Activated CD4-positive, alpha-beta T cell treated with anti-CD3 and anti-CD28 coated beads, Interleukin-2, amount 50 U/mL, for 48 hours (primary cell): ENCODE results near the gene SH3BP1.
A peak's percentile ranks its signal among the peaks of the same experiment; 100 is the strongest.

Experiments
- DNase-seq, 2 experiments: peaks; one replicate each; pipeline ENCODE4 v3.0.0-alpha.2; 2020

SH3BP1 gene

DNA sequence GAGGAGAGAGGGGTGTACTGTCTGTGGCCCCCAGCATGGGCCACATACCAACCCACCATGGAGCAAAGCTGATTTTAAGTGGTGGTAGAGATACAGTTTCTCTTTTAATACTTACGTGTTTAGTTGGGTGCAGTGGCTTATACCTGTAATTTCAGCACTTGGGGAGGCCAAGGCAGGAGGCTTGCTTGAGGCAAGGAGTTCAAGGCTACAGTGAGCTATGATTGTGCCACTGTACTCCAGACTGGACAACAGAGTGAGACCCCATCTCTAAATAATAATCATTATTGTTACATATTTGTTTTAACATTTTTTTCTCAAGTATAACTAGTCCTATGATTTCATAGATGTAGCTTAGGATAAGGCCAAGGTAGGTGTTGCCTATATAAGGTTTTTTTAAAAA lies 22.0 kb upstream of the SH3BP1 start:
- no peak for DNase-seq

DNA sequence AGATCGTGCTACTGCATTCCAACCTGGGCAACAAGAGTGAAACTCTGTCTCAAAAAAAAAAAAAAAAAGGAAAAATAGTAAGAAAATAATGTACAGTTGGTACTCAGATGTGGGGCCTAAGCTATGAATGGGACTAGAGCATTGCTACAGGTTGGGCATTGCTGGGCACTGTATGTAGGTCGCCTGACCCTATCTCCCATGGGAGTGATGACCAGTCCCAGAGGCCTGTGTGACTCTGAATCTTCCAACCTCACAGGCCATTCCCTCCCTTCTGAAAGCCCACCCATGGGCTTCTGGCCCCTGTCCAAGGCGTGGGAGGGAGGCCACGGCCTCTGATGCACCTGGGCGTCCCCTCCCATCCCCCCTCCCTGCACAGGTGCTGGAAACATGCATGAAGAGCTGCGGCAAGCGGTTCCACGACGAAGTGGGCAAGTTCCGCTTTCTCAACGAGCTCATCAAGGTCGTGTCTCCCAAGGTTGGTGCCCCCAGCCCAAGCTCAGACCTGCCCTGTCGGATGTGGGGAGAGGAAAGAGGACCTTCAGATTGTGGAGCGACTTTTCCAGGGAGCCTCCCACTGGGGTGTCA lies 21.3 kb upstream of the SH3BP1 start:
- DNase-seq = no peak

DNA sequence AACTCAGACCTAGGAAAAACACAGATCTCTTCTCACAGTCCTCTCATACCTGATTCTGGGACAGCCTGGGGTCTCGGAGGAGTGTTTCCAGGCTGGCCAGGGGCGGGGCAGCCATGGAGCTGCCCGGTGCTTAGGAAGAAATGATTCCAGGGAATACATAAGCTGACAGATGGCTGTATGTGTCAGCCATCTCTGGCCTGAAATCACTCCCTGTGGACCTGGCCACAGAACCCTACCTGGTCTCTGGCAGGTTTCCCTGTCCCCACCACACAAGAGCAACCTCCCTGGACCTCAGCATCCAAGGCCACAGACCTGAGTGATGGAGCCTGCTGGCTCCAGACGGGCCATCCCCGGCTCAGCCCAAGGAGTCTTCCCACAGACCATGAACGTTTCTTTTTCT lies 20.8 kb upstream of the SH3BP1 start:
- no peak for DNase-seq

DNA sequence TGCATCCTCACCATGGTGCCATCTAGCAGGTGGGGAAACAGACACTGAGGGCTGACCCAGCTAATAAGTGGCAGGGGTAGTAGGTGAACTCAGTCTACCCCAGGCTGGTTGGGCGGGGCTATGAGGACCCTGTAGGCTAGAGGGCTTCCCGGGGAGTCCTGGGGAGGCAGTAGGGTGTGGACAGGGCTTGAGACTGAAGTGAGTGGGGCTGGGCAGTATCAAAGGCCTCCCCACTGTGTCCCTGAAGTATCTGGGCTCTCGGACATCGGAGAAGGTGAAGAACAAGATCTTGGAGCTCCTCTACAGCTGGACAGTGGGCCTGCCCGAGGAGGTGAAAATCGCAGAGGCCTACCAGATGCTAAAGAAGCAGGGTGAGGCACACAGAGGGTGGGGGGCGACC lies 19.5 kb upstream of the SH3BP1 start:
- DNase-seq = no peak

DNA sequence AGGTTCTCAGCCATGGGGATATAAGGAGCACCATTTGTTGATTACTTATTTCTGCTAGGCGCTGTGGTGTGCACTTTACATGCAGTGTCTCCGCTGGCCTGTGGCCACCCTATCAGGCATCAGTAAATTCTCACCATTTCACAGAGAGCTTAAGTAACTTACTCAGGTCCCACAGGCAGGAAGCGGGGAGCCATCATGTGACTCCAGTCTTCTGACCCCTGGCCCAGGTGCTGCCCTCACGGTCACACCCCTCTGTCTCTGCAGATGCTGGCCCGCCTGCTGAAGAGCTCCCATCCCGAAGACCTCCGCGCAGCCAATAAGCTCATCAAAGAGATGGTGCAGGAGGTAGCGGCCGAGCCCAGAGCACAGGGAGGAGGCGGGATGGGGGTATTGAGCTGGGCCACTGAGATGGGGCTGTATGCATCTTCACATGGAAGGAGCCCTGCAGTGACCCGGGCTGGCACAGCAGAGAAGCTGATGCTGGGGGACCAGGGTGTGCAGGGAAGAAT lies 18.1 kb upstream of the SH3BP1 start:
- no peak for DNase-seq

DNA sequence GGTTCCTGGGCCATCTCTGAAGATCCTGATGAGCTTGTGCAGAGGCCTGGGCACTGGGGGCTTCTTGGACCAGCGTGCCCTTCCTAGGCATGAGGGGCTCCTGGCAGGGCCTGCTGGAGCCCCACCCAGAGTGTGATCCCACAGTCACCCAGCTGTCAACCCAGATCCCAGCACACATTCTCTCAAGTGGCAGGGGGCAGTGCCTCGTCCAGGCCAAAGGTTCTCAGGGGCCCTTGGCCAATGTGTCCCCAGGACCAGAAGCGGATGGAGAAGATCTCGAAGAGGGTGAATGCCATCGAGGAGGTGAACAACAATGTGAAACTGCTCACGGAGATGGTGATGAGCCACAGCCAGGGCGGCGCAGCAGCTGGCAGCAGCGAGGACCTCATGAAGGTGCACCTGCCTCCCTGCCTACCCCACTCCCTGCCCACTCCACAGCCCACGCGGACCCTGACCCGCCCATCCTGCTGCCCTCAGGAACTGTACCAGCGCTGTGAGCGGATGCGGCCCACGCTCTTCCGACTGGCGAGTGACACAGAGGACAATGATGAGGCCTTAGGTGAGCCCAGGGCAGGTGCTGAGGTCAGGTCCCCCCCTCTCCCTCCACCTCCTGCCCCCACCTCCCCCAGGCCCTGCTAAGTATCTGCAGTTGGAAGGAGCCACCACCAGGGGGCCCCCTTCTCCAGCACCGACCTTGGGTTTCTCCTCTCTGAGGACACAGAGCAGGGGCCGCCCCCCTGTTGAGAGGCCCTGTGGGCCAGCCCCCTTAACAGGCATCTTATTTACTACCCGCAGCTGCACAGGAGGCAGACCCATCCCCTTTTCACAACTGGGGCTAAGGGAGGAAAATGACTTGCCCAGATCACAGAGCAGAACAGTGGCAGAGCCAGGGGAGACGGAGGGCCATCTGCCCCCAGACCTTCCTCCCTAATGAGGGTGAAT lies 16.1 kb upstream of the SH3BP1 start:
- DNase-seq = peak; percentile 79 to 83

DNA sequence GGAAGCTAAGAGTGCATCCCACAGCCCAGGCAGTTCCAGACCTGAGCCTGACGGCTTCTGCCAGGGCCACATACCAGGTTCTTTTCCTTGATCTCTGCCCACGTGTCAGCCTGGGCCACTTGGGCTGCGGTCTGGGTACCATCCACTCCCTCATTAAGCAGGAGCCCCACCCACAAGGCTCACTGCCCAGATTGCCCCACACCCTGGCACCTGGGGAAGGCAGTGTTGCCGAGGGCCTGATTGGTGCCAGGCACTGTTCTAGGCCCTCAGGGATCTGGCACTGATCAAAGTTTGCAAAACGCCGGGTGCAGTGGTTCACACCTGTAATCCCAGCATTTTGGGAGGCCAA lies 15.5 kb upstream of the SH3BP1 start:
- no peak for DNase-seq

DNA sequence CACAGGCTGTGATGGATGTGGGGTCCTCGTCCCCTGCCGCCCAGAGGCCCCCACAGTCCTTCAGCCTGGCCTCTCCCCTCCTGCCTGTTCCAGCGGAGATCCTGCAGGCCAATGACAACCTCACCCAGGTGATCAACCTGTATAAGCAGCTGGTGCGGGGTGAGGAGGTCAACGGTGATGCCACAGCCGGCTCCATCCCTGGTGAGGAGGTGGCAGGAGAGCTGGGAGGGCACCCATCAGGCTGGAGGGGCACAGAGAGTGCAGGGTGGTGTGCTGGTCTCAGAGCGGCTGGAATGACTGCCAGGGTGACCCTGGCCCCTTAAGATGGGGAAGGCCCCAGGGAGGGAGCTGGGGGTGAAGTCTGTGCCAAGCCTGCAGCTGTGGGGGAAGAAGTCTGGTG lies 14.6 kb upstream of the SH3BP1 start:
- DNase-seq = no peak

DNA sequence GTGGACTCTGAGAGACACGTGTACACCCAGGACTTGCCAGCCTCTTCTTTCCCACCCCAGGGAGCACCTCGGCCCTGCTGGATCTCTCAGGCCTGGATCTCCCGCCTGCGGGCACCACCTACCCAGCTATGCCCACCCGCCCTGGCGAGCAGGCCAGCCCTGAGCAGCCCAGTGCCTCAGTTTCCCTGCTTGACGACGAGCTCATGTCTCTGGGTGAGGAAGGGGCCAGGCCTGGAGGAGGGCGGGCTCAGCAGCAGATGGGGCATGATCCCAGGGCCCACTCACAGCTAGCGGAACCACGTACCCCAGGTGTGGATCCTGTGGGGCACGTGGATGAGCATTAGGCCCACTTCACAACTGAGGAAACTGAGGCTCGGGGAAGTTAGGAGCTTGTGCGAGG lies 13.7 kb upstream of the SH3BP1 start:
- no peak for DNase-seq

DNA sequence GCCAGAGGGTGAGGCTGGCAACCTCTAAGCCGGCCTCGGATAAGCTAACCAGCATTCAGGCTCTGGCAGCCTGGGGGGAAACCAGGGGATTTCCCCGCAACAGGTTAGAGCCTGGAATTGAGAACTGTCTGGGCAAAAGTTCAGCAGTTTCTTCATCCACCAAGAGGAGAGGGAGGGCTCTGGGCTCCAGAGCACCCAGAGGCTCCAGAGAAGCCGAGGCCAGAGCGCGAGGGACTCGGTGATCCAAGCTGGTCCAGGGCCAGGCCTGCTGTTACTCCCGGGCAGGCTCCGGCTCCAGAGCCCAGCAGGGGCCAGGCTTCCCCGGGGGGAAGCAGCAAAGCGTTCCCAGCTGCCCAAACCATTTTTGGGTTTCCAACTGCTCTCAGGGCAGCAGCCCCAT lies 13.3 kb upstream of the SH3BP1 start:
- no peak for DNase-seq

DNA sequence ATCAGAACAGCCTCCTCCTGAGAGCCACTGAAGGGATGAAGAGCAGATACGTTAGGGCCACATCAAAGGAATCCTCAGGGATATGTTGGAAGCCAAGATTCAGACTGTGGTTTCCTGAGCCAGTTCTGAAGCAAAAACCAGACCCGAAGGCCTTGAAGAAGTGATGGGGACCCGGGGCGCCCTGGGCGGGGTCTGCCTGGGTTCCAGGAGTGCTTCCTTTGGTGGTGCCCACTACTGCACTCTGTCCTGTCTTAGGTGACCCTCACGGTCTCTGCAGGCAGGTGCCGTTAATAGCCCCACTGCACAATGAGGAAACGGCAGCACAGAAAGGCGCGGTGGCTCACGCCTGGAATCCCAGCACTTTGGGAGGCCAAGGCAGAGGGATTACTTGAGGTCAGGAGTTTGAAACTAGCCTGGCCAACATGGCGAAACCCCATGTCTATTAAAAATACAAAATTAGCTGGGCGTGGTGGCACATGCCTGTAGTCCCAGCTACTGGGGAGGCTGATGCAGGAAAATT lies 12.9 kb upstream of the SH3BP1 start:
- no peak for DNase-seq

DNA sequence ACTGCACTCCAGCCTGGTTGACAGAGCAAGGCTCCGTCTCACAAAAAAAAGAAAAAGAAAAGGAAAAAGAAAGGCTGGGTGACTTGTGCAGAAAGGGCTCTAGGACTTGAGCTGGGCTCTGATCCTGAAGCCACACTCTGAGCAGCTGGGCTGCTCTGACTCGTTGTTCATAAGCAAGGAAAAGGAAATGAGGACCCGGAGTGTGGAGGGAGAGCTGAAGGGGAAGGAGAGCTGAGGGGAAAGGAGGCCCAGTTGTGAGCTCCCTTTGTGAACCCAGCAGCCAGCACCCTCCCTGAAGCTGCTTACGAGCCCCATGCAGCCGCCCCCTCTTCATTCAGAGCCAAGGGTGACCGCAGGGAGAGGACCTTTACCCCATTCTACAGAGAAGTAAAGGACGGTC lies 12.3 kb upstream of the SH3BP1 start:
- no peak for DNase-seq

DNA sequence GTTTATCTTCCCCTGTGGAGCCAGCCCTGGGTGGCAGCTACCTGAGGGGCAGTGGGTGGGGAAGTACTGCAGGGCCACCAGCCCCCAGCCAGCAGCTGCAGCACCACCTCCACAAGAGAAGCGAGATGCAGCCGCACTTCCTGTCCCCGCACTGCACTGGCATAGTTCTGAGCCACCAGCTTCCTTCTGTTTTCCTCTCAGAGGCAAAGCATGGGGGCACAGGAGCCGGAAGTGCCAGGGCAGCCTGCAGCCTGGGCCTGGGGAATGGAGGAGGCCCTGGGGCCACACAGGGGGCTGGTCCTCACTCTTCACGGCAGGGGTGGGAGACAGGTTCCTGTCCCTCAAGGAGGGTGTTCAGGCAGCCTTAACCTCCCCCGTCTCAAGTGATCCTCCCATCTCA lies 11.9 kb upstream of the SH3BP1 start:
- peak; percentile 51 to 56 for DNase-seq

DNA sequence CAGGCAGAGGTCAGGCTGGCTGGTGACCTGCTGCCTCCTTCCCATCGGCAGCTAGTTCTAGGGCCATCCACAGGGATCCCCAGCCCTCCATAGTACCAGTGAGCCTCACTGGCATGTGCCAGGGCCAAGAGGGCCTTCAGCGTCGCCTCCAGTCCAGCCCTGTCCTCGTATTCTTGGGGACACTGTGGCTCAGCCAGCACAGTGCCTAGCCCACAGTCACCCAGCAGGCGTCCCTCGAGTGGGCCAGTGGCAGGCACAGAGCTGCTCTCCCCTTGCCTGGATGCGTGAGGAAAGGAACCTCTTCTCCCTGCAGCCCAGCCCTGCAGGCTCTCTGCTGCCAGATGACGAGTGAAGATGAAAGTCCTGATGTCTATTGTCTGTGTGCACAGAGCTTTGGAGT lies 10.6 kb upstream of the SH3BP1 start:
- no peak for DNase-seq

DNA sequence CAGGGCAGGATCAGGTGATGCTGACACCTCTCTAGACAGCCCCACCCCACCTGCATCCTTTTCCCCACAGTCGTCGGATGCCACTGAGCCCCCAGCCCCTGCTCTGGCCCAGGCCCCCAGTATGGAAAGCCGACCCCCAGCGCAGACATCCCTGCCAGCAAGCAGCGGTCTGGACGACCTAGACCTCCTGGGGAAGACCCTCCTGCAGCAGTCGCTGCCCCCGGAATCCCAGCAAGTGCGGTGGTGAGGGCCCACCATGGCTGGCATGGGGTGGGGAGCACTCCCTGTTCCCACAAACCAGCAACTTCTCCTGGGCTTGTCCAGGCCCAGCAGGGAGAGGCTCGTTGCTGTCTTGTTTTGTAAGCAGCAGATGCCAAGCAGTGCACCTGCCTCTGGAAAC lies 9.5 kb upstream of the SH3BP1 start:
- DNase-seq = no peak

DNA sequence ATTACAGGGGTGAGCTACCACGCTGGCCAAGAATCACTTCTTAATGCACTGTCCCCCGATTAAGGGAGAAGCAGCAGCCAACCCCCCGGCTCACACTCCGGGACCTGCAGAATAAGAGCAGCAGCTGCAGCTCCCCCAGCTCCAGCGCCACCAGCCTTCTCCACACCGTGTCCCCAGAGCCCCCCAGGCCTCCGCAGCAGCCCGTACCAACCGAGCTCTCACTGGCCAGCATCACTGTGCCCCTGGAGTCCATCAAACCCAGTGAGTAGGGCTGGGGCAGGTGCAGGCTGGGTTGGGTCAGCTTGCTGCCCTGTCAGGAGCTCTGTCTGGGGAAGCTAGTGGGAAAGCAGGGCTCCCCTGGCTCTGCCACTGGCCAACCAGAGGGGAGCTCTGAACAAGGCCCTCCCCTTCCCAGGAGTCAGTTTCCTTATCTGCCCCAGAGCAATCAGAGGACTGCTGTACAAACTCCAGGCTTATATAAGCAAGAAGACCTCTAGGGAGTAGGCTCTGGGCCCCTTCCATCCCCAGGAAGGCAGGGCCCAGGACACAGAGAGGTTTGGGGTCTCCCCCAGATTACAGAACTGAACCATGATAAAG lies 8.5 kb upstream of the SH3BP1 start:
- no peak for DNase-seq

DNA sequence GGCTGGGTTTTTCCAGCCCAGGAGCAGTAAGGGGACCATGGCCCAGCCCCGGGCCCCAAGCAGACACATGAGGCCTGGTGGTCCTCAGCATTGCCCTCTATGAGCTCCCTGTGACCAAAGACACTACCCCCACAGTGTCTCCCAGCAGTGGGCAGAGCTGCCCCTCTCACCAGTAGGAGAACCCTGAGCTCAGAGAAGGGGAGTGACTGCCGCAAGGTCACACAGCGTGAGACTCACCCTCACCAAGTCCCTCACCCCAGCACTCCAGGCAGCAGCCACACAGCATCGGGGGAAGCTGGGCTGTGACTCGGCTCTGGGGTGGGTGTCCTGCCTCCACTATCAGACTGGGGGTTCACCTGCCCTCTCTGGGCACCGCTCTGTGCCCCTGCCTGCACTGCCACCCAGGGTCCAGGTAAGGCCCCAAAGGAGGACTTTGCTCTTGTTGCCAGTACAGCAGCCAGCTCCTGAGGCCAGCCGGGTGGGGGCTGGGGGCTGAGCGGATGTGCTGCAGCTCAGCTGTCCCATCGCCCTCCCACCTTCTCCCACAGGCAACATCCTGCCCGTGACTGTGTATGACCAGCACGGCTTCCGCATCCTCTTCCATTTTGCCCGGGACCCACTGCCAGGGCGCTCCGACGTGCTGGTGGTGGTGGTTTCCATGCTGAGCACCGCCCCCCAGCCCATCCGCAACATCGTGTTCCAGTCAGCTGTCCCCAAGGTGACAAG lies 7.9 kb upstream of the SH3BP1 start:
- DNase-seq = no peak

DNA sequence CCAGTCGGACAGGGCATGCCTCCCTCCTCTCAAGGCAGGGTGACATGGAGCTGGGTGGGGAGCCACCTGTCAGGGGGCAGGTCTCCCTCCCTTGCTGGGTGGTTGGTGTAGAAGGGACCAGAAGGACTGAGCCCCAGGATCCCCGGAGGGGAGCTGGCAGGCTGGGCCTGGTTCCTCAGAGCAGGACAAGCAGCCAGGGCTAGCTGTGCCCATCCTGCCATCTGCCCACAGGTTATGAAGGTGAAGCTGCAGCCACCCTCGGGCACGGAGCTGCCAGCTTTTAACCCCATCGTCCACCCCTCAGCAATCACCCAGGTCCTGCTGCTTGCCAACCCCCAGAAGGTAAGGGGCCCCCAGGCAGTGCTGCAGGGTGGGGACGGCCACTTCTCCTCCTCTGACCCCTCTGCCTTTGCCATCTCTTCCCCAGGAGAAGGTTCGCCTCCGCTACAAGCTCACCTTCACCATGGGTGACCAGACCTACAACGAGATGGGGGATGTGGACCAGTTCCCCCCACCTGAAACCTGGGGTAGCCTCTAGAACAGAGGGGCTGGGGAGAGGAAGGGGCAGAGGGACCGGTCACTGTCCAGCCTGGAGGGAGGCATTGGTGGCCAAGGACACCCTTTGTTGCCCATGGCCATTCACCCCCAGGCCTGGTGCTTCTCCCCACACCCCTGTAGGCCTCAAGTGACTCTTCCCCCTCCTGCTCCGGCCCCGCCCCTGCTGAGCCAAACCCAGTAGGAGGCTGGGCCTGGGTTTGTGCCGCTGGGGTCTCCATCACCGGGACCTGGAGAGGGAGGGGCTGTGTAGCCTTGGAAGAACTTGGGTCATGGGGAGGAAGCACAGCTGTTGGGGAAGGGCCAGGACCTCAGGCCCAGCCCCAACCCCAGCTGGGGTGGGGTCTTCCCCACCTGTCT lies 7.0 kb upstream of the SH3BP1 start:
- peak; percentile 39 to 47 for DNase-seq

DNA sequence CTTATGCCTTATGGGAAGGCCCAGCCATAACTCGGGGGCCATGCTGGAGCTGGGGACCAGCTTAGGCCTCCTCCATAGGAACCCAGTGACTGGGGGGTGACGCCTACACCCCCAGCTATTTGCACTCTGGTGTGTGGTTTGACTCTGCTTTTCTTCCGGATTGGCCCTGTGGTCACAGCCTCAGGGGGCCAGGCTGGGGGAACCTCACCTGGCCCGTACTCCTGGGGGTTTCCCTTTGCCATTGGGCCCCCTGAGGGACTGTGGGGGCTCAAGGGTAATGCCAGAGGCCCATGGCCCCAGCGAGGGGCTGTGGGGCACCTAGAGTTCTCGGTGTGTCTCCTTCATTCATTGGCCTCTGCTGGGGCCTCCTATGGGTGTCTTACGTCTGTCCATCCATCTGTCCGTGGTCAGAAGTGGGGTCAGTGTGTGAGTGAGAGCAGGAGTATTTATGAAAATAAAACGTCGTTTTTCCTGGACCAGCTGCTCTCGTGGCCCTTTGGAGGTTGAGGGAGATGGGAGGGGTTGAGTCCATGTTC lies 6.3 kb upstream of the SH3BP1 start:
- DNase-seq = peak; percentile 45 to 59

DNA sequence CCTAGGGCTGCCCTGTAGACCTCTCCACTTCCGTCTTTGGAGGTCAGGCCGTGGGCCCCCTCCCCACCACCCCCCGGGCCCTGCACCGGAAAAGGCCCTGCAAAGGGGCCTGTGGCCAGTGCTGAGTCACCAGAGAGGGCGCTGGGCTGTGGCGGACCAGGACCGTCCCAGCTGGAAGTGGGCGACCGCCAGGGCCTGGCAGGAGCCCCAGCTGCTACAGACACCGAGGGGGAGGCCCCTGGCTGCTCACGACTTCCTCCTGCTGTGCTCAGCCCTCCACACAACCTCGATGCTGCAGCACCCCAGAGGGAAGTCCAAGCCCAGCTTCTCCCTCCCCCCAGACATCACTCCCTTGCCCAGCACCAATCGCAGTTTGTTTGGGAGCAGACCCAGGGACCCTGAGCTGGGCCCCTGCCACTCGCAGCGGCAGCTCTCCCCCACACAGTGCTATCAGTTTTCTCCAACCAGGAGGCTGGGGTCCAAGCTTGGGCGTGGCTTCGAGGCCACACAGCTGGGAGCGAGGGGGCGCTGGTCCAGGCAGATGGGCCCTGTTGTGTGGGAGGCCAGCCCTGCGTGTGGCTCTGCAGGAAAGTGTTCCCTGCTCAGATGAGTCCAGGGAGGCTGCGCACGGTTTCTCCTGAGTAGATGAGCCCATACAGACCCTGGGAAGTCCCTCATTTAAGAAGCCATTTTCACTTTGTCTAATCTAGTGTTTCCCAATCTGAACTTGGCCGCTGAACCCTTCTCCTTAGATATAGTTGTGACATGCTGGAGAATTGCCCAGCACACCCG lies 5.6 kb upstream of the SH3BP1 start:
- peak; percentile 72 to 75 for DNase-seq

DNA sequence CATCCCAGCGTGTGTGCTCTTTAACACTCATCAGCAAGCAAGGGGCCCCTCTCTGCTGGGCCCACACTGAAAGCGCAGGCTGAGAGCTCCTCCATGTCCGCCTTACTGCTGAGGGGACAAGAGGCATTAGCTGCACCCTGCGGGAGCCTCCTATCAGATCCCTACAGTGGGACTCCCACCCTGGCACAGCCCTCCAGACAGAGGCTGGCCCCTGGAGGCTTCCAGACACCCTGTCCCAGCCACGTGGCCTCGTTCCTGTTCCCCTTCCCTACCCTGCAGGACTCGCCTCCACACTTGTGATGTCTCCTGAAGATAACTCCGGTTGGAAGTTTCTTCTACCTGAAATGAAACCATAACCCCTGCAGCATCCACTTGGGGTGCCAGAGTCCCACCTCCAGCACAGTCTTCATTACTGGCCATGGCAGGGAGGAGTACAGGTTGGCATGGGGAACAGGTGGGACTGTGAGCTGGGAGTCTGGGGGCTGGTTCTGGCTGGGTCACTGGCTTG lies 5.0 kb upstream of the SH3BP1 start:
- DNase-seq = peak in 1 of 2 experiments; percentile 31
